SK-N-SH (cell line): ENCODE results near the gene MAP3K8.

Experiments
- CTCF ChIP-seq: fragments of 200-600 bp; sonication (generic); IDR thresholded peaks from 2 replicates; pipeline ENCODE4 v1.6.1; 2017; ENCODE audit warnings: antibody characterized with exemption, mild to moderate bottlenecking, moderate library complexity
- ELF1 ChIP-seq: IDR thresholded peaks from 2 replicates; pipeline ENCODE4 v1.4.0; 2012
- EP300 ChIP-seq, 2 experiments: IDR thresholded peaks; 2 replicates each; pipeline versions ENCODE4 v1.4.0 to v1.6.1; 2012; ENCODE audit warnings: borderline replicate concordance in 1 of 2, low read depth in 1 of 2, low read length in 1 of 2
- EZH2phosphoT487 ChIP-seq: fragments of 200-600 bp; sonication (generic); IDR thresholded peaks from 2 replicates; pipeline ENCODE4 v1.6.1; 2017; ENCODE audit warnings: low read depth, mixed run types, mild to moderate bottlenecking, antibody characterized with exemption, moderate library complexity, borderline replicate concordance
- FOXJ3 ChIP-seq: sonication (generic); formaldehyde crosslinking; IDR thresholded peaks from 2 replicates; pipeline ENCODE4 v1.5.1; 2020; ENCODE audit warnings: mild to moderate bottlenecking, missing genetic modification reagents
- MXI1 ChIP-seq: IDR thresholded peaks from 2 replicates; pipeline ENCODE4 v1.6.1; 2012; ENCODE audit warnings: mild to moderate bottlenecking, low read depth, low read length, improper control_type of control experiment
- POLR2AphosphoS5 ChIP-seq: IDR thresholded peaks from 2 replicates; pipeline ENCODE4 v1.6.1; 2012; ENCODE audit warnings: low read depth, low read length
- RXRA ChIP-seq: IDR thresholded peaks from 2 replicates; pipeline ENCODE4 v1.4.0; 2012; ENCODE audit warnings: low read depth, mild to moderate bottlenecking, borderline replicate concordance
- SMC3 ChIP-seq: IDR thresholded peaks from 2 replicates; pipeline ENCODE4 v1.6.1; 2012; ENCODE audit warnings: low read depth, low read length, improper control_type of control experiment
- TCF12 ChIP-seq: IDR thresholded peaks from 2 replicates; pipeline ENCODE4 v1.4.0; 2012
- YY1 ChIP-seq: IDR thresholded peaks from 2 replicates; pipeline ENCODE4 v1.4.0; 2012; ENCODE audit warnings: low read depth, mild to moderate bottlenecking

GRCh38 chr10:30425336-30426075, 8.5 kb upstream of the MAP3K8 start:
- TF ChIP-seq CTCF = no peak
- no peak for TF ChIP-seq YY1
- no peak for TF ChIP-seq FOXJ3 (CRISPR knock-in tag)
- TF ChIP-seq MXI1 = no peak
- no peak for TF ChIP-seq ELF1
- no peak for TF ChIP-seq EZH2phosphoT487
- no peak for TF ChIP-seq SMC3
- TF ChIP-seq EP300 (IDR thresholded peaks at IDR 0.05; ENCODE audit: borderline replicate concordance in 1 of 2, low read depth in 1 of 2, low read length in 1 of 2) = no peak
- TF ChIP-seq POLR2AphosphoS5 = no peak
- no peak for TF ChIP-seq RXRA
- no peak for TF ChIP-seq TCF12
